ENCODE measurements around the gene FGF18.
A peak's percentile ranks its signal among the peaks of the same experiment; 100 is the strongest.
"Not testable (repeated sequence)": the region's sequence is repeated elsewhere in the genome, so short reads cannot be mapped to it uniquely, and the experiment has no call there.

Gene FGF18

GRCh38 chr5:171418982-171419687 is at the start of gene FGF18:
Gene FGF18, plus strand, starts transcription at chr5:171419647. Its CDS starts 553 bp downstream, at chr5:171420200.
- Mint-ChIP-seq H3K4me1 (peaks cover 13% of the 10 kb centered on the region), H3K9me3 (no peaks in the 10 kb centered on the region), H3K4me3 (peak within 1 kb of the TSS; percentile 80), H3K27me3 (peaks cover 6% of the 10 kb centered on the region), H3K36me3 (peaks cover 1% of the 10 kb centered on the region), H3K27ac (peak within 1 kb of the TSS; percentile 62)

- Mint-ChIP-seq H3K36me3 (no peaks in the 10 kb centered on the region), H3K4me3 (no peak overlapping the region), H3K27me3 (peaks cover 3% of the 10 kb centered on the region), H3K27ac (no peak overlapping the region), H3K4me1 (no peaks in the 10 kb centered on the region), H3K9me3 (no peaks in the 10 kb centered on the region)
Observed at GRCh38 chr5:171369898-171370297, 49.5 kb upstream of the FGF18 start.

- not testable (repeated sequence) for H3K36me3 Mint-ChIP-seq, H3K4me3 Mint-ChIP-seq, H3K4me1 Mint-ChIP-seq, H3K27ac Mint-ChIP-seq, H3K27me3 Mint-ChIP-seq, H3K9me3 Mint-ChIP-seq
Observed at GRCh38 chr5:171370881-171371280, 48.6 kb upstream of the FGF18 start.

- Mint-ChIP-seq H3K4me1 (no peaks in the 10 kb centered on the region), H3K27ac (no peak overlapping the region), H3K9me3 (no peaks in the 10 kb centered on the region), H3K27me3 (no peaks in the 10 kb centered on the region), H3K36me3 (no peaks in the 10 kb centered on the region), H3K4me3 (no peak overlapping the region)
Observed at GRCh38 chr5:171371326-171371725, 48.1 kb upstream of the FGF18 start.

GRCh38 chr5:171379961-171380360 is 39.5 kb upstream of the FGF18 start:
- Mint-ChIP-seq H3K4me1 (no peaks in the 10 kb centered on the region), H3K9me3 (no peaks in the 10 kb centered on the region), H3K4me3 (no peak overlapping the region)

GRCh38 chr5:171384416-171384815 is 35.0 kb upstream of the FGF18 start:
- H3K27ac Mint-ChIP-seq, H3K4me3 Mint-ChIP-seq, H3K27me3 Mint-ChIP-seq, H3K9me3 Mint-ChIP-seq: not testable (repeated sequence)
- Mint-ChIP-seq H3K36me3 (peaks cover 14% of the 10 kb centered on the region), H3K4me1 (peaks cover 10% of the 10 kb centered on the region)

More at GRCh38 chr5:171379961-171380360, 39.5 kb upstream of the FGF18 start:
- Mint-ChIP-seq H3K27ac (no peak overlapping the region), H3K36me3 (no peaks in the 10 kb centered on the region), H3K27me3 (no peaks in the 10 kb centered on the region)

- peak overlapping the region; percentile 7 for H3K4me3 Mint-ChIP-seq
- H3K27me3 Mint-ChIP-seq = not testable (repeated sequence)
- peaks cover 16% of the 10 kb centered on the region for H3K4me1 Mint-ChIP-seq
Observed at GRCh38 chr5:171384999-171385398, 34.4 kb upstream of the FGF18 start.

GRCh38 chr5:171386006-171386671 is 33.3 kb upstream of the FGF18 start:
- Mint-ChIP-seq H3K4me1 (peaks cover 24% of the 10 kb centered on the region), H3K27ac (no peak overlapping the region), H3K36me3 (peaks cover 29% of the 10 kb centered on the region), H3K4me3 (peak overlapping the region; percentile 68), H3K27me3 (no peaks in the 10 kb centered on the region), H3K9me3 (no peaks in the 10 kb centered on the region)

More at GRCh38 chr5:171384999-171385398, 34.4 kb upstream of the FGF18 start:
- H3K36me3 Mint-ChIP-seq = peaks cover 20% of the 10 kb centered on the region
- H3K27ac Mint-ChIP-seq, H3K9me3 Mint-ChIP-seq: not testable (repeated sequence)

GRCh38 chr5:171386861-171387344 is 32.5 kb upstream of the FGF18 start:
- Mint-ChIP-seq H3K4me1 (peaks cover 29% of the 10 kb centered on the region), H3K4me3 (peak overlapping the region; percentile 98), H3K36me3 (peaks cover 34% of the 10 kb centered on the region), H3K9me3 (no peaks in the 10 kb centered on the region), H3K27me3 (no peaks in the 10 kb centered on the region), H3K27ac (peak overlapping the region; percentile 100)

- Mint-ChIP-seq H3K4me1 (peaks cover 34% of the 10 kb centered on the region), H3K36me3 (peaks cover 34% of the 10 kb centered on the region), H3K27ac (peak within 1 kb of the TSS; percentile 100), H3K4me3 (peak within 1 kb of the TSS; percentile 98), H3K27me3 (no peaks in the 10 kb centered on the region), H3K9me3 (no peaks in the 10 kb centered on the region)
Observed at GRCh38 chr5:171387345-171387969, 32.0 kb upstream of the FGF18 start, which contains the start of gene NPM1. Gene NPM1, plus strand, starts transcription at chr5:171387849. Its CDS starts 100 bp downstream, at chr5:171387949.

- Mint-ChIP-seq H3K4me3 (peak overlapping the region; percentile 98), H3K9me3 (no peaks in the 10 kb centered on the region), H3K27ac (peak overlapping the region; percentile 100), H3K36me3 (peaks cover 41% of the 10 kb centered on the region), H3K27me3 (no peaks in the 10 kb centered on the region), H3K4me1 (peaks cover 41% of the 10 kb centered on the region)
Observed at GRCh38 chr5:171387970-171388815, 31.3 kb upstream of the FGF18 start.

- Mint-ChIP-seq H3K36me3 (peaks cover 45% of the 10 kb centered on the region), H3K9me3 (no peaks in the 10 kb centered on the region), H3K4me3 (peak overlapping the region; percentile 98), H3K27ac (peak overlapping the region; percentile 100), H3K27me3 (no peaks in the 10 kb centered on the region), H3K4me1 (peaks cover 47% of the 10 kb centered on the region)
Observed at GRCh38 chr5:171388816-171389168, 30.7 kb upstream of the FGF18 start.

GRCh38 chr5:171390883-171391677 is 28.4 kb upstream of the FGF18 start:
- peak overlapping the region; percentile 98 for H3K4me3 Mint-ChIP-seq
- no peaks in the 10 kb centered on the region for H3K27me3 Mint-ChIP-seq
- H3K27ac Mint-ChIP-seq = peak overlapping the region; percentile 94
- H3K4me1 Mint-ChIP-seq = peaks cover 50% of the 10 kb centered on the region
- H3K9me3 Mint-ChIP-seq = no peaks in the 10 kb centered on the region
- peaks cover 55% of the 10 kb centered on the region for H3K36me3 Mint-ChIP-seq

GRCh38 chr5:171391996-171392577 is 27.4 kb upstream of the FGF18 start:
- Mint-ChIP-seq H3K36me3 (peaks cover 55% of the 10 kb centered on the region), H3K4me1 (peaks cover 53% of the 10 kb centered on the region), H3K4me3 (peak overlapping the region; percentile 98), H3K27me3 (no peaks in the 10 kb centered on the region), H3K9me3 (no peaks in the 10 kb centered on the region), H3K27ac (peak overlapping the region; percentile 94)
